SK-N-SH treated with all-trans-retinoic acid at 6 μM for 48 hours (cell line): ENCODE results near the gene LSMEM2.

Experiments
- ATAC-seq: fragments of 200-7000 bp; cut with Tn5 transposase; 3 replicates; pipeline ENCODE4 v1.9.1; 2020; ENCODE audit warnings: mild to moderate bottlenecking, moderate library complexity
- ARNTL ChIP-seq: fragments of 450-650 bp; formaldehyde crosslinking; IDR thresholded peaks from 2 replicates; pipeline ENCODE4 v1.5.0; 2020; ENCODE audit warnings: low read depth, mild to moderate bottlenecking, moderate library complexity, borderline replicate concordance
- BACH2 ChIP-seq: fragments of 250-450 bp; sonication (Bioruptor Pico); IDR thresholded peaks from 2 replicates; pipeline ENCODE4 v1.9.0; 2021; ENCODE audit warnings: mild to moderate bottlenecking, borderline replicate concordance
- CREB5 ChIP-seq: fragments of 250-450 bp; sonication (Bioruptor Pico); IDR thresholded peaks from 2 replicates; pipeline ENCODE4 v1.5.1; 2020; ENCODE audit warnings: low read depth, mild to moderate bottlenecking, moderate library complexity
- CSDC2 ChIP-seq: fragments of 250-450 bp; sonication (Bioruptor Pico); IDR thresholded peaks from 2 replicates; pipeline ENCODE4 v1.5.0; 2020; ENCODE audit warnings: mild to moderate bottlenecking, moderate library complexity
- CSRNP3 ChIP-seq: fragments of 250-450 bp; sonication (Bioruptor Pico); IDR thresholded peaks from 2 replicates; pipeline ENCODE4 v1.5.1; 2021; ENCODE audit warnings: mild to moderate bottlenecking, moderate library complexity
- ESRRG ChIP-seq: fragments of 250-450 bp; sonication (Bioruptor Pico); IDR thresholded peaks from 2 replicates; pipeline ENCODE4 v1.6.1; 2021; ENCODE audit warnings: mild to moderate bottlenecking
- GLIS3 ChIP-seq: fragments of 250-450 bp; sonication (Bioruptor Pico); IDR thresholded peaks from 2 replicates; pipeline ENCODE4 v1.5.0; 2020; ENCODE audit warnings: mild to moderate bottlenecking, moderate library complexity
- OSR1 ChIP-seq: fragments of 250-450 bp; sonication (Bioruptor Pico); IDR thresholded peaks from 2 replicates; pipeline ENCODE4 v1.8.0; 2022; ENCODE audit warnings: moderate library complexity, mild to moderate bottlenecking, inconsistent platforms
- PATZ1 ChIP-seq: fragments of 250-450 bp; sonication (Bioruptor Pico); IDR thresholded peaks from 2 replicates; pipeline ENCODE4 v1.8.0; 2020; ENCODE audit warnings: mild to moderate bottlenecking, moderate library complexity, borderline replicate concordance
- PPARA ChIP-seq: fragments of 250-450 bp; sonication (Bioruptor Pico); IDR thresholded peaks from 2 replicates; pipeline ENCODE4 v1.5.0; 2020; ENCODE audit warnings: mild to moderate bottlenecking, borderline replicate concordance
- RARB ChIP-seq: fragments of 250-450 bp; sonication (Bioruptor Pico); IDR thresholded peaks from 2 replicates; pipeline ENCODE4 v1.8.0; 2021; ENCODE audit warnings: mild to moderate bottlenecking, moderate library complexity
- SNAI2 ChIP-seq: fragments of 250-450 bp; sonication (Bioruptor Pico); IDR thresholded peaks from 2 replicates; pipeline ENCODE4 v1.5.0; 2020; ENCODE audit warnings: mild to moderate bottlenecking, moderate library complexity
- TCF4 ChIP-seq: fragments of 250-450 bp; sonication (Bioruptor Pico); IDR thresholded peaks from 2 replicates; pipeline ENCODE4 v1.8.0; 2021; ENCODE audit warnings: mild to moderate bottlenecking, moderate library complexity, borderline replicate concordance
- TSHZ2 ChIP-seq: fragments of 250-450 bp; sonication (Bioruptor Pico); IDR thresholded peaks from 2 replicates; pipeline ENCODE4 v1.5.0; 2020; ENCODE audit warnings: mild to moderate bottlenecking, moderate library complexity
- ZC3H10 ChIP-seq: fragments of 250-450 bp; sonication (Bioruptor Pico); IDR thresholded peaks from 2 replicates; pipeline ENCODE4 v1.5.1; 2021; ENCODE audit warnings: mild to moderate bottlenecking, moderate library complexity
- ZFP3 ChIP-seq: fragments of 250-450 bp; sonication (Bioruptor Pico); IDR thresholded peaks from 2 replicates; pipeline ENCODE4 v1.5.0; 2020; ENCODE audit warnings: mild to moderate bottlenecking, moderate library complexity
- ZFP30 ChIP-seq: fragments of 450-650 bp; formaldehyde crosslinking; IDR thresholded peaks from 2 replicates; pipeline ENCODE4 v1.5.0; 2022; ENCODE audit warnings: mild to moderate bottlenecking, moderate library complexity
- ZNF565 ChIP-seq: fragments of 450-650 bp; formaldehyde crosslinking; conservative IDR thresholded peaks from 2 replicates; pipeline ENCODE4 v1.5.0; 2020; ENCODE audit warnings: low read depth, mild to moderate bottlenecking, moderate library complexity
- ZNF70 ChIP-seq: fragments of 450-650 bp; formaldehyde crosslinking; IDR thresholded peaks from 2 replicates; pipeline ENCODE4 v1.5.0; 2020; ENCODE audit warnings: mild to moderate bottlenecking, moderate library complexity
- ZNF8 ChIP-seq: fragments of 450-650 bp; formaldehyde crosslinking; IDR thresholded peaks from 2 replicates; pipeline ENCODE4 v1.5.0; 2020; ENCODE audit warnings: mild to moderate bottlenecking, moderate library complexity

Gene LSMEM2

GRCh38 chr3:50263478-50264382, 15.2 kb upstream of the LSMEM2 start:
- no peak for ATAC-seq
- TF ChIP-seq CSRNP3 (CRISPR knock-in tag) (no peak), OSR1 (no peak), GLIS3 (CRISPR knock-in tag) (no peak), CSDC2 (no peak), ZC3H10 (CRISPR knock-in tag) (no peak), ZNF70 (CRISPR knock-in tag) (no peak), ESRRG (no peak), RARB (CRISPR knock-in tag) (no peak), PPARA (CRISPR knock-in tag) (no peak), SNAI2 (no peak), ZFP30 (CRISPR knock-in tag) (no peak), ZNF565 (CRISPR knock-in tag) (no peak), CREB5 (CRISPR knock-in tag) (no peak)
- TF ChIP-seq, all 23 proteins: peak for 0

GRCh38 chr3:50264383-50264963, 14.4 kb upstream of the LSMEM2 start:
- peak; percentile 64 for ATAC-seq
- TF ChIP-seq ZFP3 (CRISPR knock-in tag) (no peak; the same call in 1 of the 2 replicates), CREB5 (CRISPR knock-in tag) (0 out of 2 replicates have a peak, but pooled peaks have one; percentile 10), PATZ1 (CRISPR knock-in tag) (peak; percentile 94)

- TF ChIP-seq SNAI2 (no peak), ZFP3 (CRISPR knock-in tag) (0 out of 2 replicates have a peak, but pooled peaks have one; percentile 22)
- ATAC-seq = no peak
These were observed 13.9 kb upstream of the LSMEM2 start for GRCh38 chr3:50264964-50265485.

- TF ChIP-seq BACH2 (no peak), TCF4 (CRISPR knock-in tag) (no peak), TSHZ2 (CRISPR knock-in tag) (no peak), ZFP30 (CRISPR knock-in tag) (no peak), ZNF70 (CRISPR knock-in tag) (no peak), CSRNP3 (CRISPR knock-in tag) (no peak), ARNTL (CRISPR knock-in tag) (no peak), CREB5 (CRISPR knock-in tag) (no peak), ESRRG (no peak), RARB (CRISPR knock-in tag) (no peak), ZNF8 (CRISPR knock-in tag) (no peak), CSDC2 (no peak), GLIS3 (CRISPR knock-in tag) (no peak), PPARA (CRISPR knock-in tag) (no peak), SNAI2 (no peak)
- no peak for ATAC-seq
These were observed 13.3 kb upstream of the LSMEM2 start for GRCh38 chr3:50265571-50265970.
